HUES6 (cell line): Measurements from ENCODE around the gene PRR16.
"Not testable (repeated sequence)": the region's sequence is repeated elsewhere in the genome, so short reads cannot be mapped to it uniquely, and the experiment has no call there.

Experiments
- H3K27ac ChIP-seq: 2 replicates; pipeline ENCODE4 v1.7.0; 2013; ENCODE audit warnings: low read depth, mild to moderate bottlenecking, low read length, inconsistent platforms
- H3K27me3 ChIP-seq: 2 replicates; pipeline ENCODE4 v1.6.1; 2013; ENCODE audit warnings: low read length; ENCODE audit not compliant: control insufficient read depth, insufficient read depth
- H3K36me3 ChIP-seq: 2 replicates; pipeline ENCODE4 v1.6.1; 2013; ENCODE audit warnings: low read length; ENCODE audit not compliant: control insufficient read depth, insufficient read depth
- H3K4me1 ChIP-seq: 2 replicates; pipeline ENCODE4 v1.6.1; 2013; ENCODE audit warnings: low read length; ENCODE audit not compliant: control insufficient read depth, insufficient read depth
- H3K4me3 ChIP-seq: 2 replicates; pipeline ENCODE4 v1.5.1; 2013; ENCODE audit warnings: low read depth, low read length
- H3K9ac ChIP-seq: one replicate; pipeline ENCODE4 v1.6.1; 2013; ENCODE audit warnings: mild to moderate bottlenecking, low read length
- H3K9me3 ChIP-seq: 2 replicates; pipeline ENCODE4 v1.6.1; 2013; ENCODE audit warnings: low read depth, low read length; ENCODE audit not compliant: control insufficient read depth, insufficient read depth

Gene PRR16

GRCh38 chr5:120446901-120447300 is 17.2 kb upstream of the PRR16 start:
- H3K36me3 ChIP-seq: no peaks in the 10 kb centered on the region
- H3K4me1 ChIP-seq: peaks cover 9% of the 10 kb centered on the region
- no peak overlapping the region for H3K4me3 ChIP-seq
- H3K27me3 ChIP-seq: no peaks in the 10 kb centered on the region
- no peak overlapping the region for H3K27ac ChIP-seq
- no peak overlapping the region for H3K9ac ChIP-seq
- no peaks in the 10 kb centered on the region for H3K9me3 ChIP-seq

GRCh38 chr5:120447706-120448239 is 16.3 kb upstream of the PRR16 start:
- no peak overlapping the region for H3K4me3 ChIP-seq
- H3K27ac ChIP-seq: no peak overlapping the region
- H3K4me1 ChIP-seq: peaks cover 9% of the 10 kb centered on the region
- no peaks in the 10 kb centered on the region for H3K27me3 ChIP-seq
- H3K9me3 ChIP-seq: no peaks in the 10 kb centered on the region
- H3K9ac ChIP-seq: no peak overlapping the region
- H3K36me3 ChIP-seq: no peaks in the 10 kb centered on the region

DNA sequence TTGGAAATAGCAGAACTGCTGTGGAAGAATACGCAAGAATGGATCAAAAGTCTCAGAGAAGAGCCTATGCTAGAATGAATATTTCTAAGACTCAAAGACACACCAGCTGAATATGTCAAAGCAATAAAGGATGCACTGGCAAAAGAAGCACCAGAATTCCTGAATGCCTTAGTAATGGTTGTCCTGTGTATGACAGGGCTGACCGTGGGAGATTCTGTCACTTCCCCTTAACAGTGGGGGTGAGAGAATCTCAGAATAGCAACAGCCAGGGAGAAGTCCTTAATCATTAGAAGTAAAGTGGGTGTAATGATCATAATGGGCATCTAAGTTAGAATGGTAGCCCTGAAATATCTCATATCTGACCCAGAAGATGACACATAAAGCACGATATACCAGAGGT is 14.6 kb upstream of the PRR16 start:
- no peaks in the 10 kb centered on the region for H3K36me3 ChIP-seq
- H3K4me3 ChIP-seq: no peak overlapping the region
- H3K27me3 ChIP-seq: no peaks in the 10 kb centered on the region
- no peaks in the 10 kb centered on the region for H3K9me3 ChIP-seq
- no peak overlapping the region for H3K27ac ChIP-seq
- H3K9ac ChIP-seq: no peak overlapping the region
- peaks cover 12% of the 10 kb centered on the region for H3K4me1 ChIP-seq

DNA sequence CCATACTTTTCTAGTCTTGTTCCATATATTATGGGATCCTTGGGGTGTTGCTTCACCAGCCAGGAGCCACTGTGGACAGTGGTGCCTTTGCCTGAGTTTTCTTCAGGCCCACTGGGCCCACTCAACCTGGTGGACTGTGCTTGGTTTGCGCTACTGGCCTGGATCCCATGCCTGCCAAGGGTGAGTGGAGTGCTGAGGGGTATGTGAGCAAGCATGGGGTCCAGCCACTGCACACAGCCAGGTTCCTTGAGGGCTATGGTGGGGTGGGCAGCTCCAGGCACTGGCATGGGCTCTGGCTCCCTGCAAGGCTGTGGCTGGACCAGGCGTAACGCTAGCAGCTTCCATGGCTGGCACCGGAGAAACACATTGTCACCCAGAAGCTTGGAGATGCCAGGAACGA is 13.2 kb upstream of the PRR16 start:
- Histone ChIP-seq H3K4me1 (peaks cover 12% of the 10 kb centered on the region), H3K36me3 (no peaks in the 10 kb centered on the region), H3K9ac (no peak overlapping the region), H3K27me3 (no peaks in the 10 kb centered on the region), H3K27ac (no peak overlapping the region), H3K9me3 (no peaks in the 10 kb centered on the region), H3K4me3 (no peak overlapping the region)

DNA sequence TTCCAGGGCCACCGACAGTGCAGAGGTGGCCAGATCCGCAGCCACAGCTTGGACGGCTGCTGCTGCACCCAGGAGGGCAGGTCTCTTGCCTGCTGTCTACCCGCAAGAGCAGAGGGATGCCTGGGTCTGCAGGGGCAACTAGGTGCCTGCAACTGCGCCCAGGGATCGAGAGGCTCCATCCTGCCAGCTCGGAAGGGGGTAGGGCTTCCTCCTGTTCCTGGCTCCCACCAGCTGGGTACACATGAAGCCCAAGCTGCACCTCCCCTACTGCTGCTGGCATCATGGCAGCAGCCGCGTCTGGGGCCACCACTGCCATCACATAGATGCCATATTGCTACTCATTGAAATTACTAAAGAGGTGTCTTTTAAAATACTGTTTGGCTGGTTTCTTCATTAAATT is 12.7 kb upstream of the PRR16 start:
- Histone ChIP-seq H3K27me3 (no peaks in the 10 kb centered on the region), H3K9me3 (no peaks in the 10 kb centered on the region), H3K27ac (no peak overlapping the region), H3K36me3 (no peaks in the 10 kb centered on the region), H3K4me1 (peaks cover 10% of the 10 kb centered on the region), H3K4me3 (no peak overlapping the region), H3K9ac (no peak overlapping the region)

- H3K4me1 ChIP-seq: peaks cover 4% of the 10 kb centered on the region; the same call in 1 of the 2 replicates
- no peak overlapping the region for H3K27ac ChIP-seq
- H3K36me3 ChIP-seq: no peaks in the 10 kb centered on the region
- H3K27me3 ChIP-seq: no peaks in the 10 kb centered on the region
- H3K9me3 ChIP-seq: no peaks in the 10 kb centered on the region
- H3K4me3 ChIP-seq: no peak overlapping the region
- H3K9ac ChIP-seq: no peak overlapping the region
Observed at GRCh38 chr5:120452471-120452870, 11.6 kb upstream of the PRR16 start.

GRCh38 chr5:120454094-120454798 is 9.9 kb upstream of the PRR16 start:
- Histone ChIP-seq H3K9me3 (no peaks in the 10 kb centered on the region), H3K36me3 (no peaks in the 10 kb centered on the region), H3K9ac (no peak overlapping the region), H3K4me3 (no peak overlapping the region), H3K4me1 (peaks cover 4% of the 10 kb centered on the region; the same call in 1 of the 2 replicates), H3K27ac (no peak overlapping the region), H3K27me3 (no peaks in the 10 kb centered on the region)

GRCh38 chr5:120456006-120456405 is 8.1 kb upstream of the PRR16 start:
- H3K27ac ChIP-seq: no peak overlapping the region
- H3K9ac ChIP-seq: no peak overlapping the region
- 0 out of 2 replicates have a peak, but pooled peaks cover 4% of the 10 kb centered on the region for H3K4me1 ChIP-seq
- no peaks in the 10 kb centered on the region for H3K36me3 ChIP-seq
- H3K27me3 ChIP-seq: no peaks in the 10 kb centered on the region
- no peak overlapping the region for H3K4me3 ChIP-seq
- no peaks in the 10 kb centered on the region for H3K9me3 ChIP-seq

DNA sequence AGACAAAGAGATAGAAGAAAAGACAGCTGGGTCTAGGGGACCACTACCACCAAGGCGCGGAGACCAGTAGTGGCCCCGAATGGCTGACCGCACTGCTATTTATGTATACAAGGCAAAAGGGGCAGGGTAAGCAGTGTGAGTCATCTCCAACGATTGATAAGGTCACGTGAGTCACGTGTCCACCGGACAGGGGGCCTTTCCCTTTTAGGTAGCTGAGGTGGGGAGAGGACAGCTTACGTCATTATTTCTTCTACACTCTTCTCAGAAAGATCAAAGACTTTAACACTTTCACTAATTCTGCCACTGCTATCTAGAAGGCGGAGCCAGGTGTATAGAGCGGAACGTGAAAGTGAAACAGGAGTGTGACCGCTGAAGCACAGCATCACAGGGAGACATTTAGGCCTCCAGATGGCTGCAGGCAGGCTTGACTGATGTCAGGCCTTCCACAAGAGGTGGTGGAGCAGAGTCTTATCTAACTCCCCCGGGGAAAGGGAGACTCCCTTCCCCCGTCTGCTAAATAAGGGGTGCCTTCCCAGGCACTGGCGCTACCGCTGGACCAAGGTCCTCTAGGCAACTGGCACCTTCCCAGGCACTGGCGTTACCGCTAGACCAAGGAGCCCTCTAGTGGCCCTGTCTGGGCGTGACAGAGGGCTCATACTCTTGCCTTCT is 6.1 kb upstream of the PRR16 start:
- Histone ChIP-seq H3K36me3 (no peaks in the 10 kb centered on the region), H3K9me3 (no peaks in the 10 kb centered on the region), H3K27me3 (peaks cover 4% of the 10 kb centered on the region), H3K4me3 (peak overlapping the region; percentile 44), H3K27ac (no peak overlapping the region), H3K9ac (no peak overlapping the region), H3K4me1 (0 out of 2 replicates have a peak, but pooled peaks cover 4% of the 10 kb centered on the region)

GRCh38 chr5:120458508-120458847 is 5.6 kb upstream of the PRR16 start:
- H3K27ac ChIP-seq, H3K27me3 ChIP-seq, H3K4me3 ChIP-seq, H3K36me3 ChIP-seq, H3K9me3 ChIP-seq, H3K4me1 ChIP-seq, H3K9ac ChIP-seq: not testable (repeated sequence)

DNA sequence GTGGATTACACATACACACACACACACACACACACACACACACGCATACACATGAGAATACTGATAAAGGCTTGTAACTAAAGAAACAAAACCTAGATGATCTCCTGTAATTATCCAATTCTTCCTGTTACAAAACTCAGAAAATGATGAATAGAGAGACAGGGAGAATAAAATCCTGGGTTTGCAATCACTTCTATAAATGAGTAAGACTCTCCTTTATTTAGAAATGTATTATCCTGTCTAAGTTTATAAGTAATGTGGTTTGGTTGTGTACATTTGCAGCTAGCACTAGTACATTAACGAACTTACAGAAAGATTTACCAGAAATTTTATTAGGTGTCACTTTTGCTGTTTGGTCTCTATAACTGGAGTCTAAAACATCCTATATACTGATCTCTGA is 2.8 kb upstream of the PRR16 start:
- Histone ChIP-seq H3K27ac (no peak overlapping the region), H3K36me3 (no peaks in the 10 kb centered on the region), H3K4me1 (0 out of 2 replicates have a peak, but pooled peaks cover 3% of the 10 kb centered on the region), H3K4me3 (no peak overlapping the region), H3K27me3 (peaks cover 35% of the 10 kb centered on the region), H3K9me3 (no peaks in the 10 kb centered on the region), H3K9ac (no peak overlapping the region)
